ENCODE measurements around the gene GABRA1.
A peak's percentile ranks its signal among the peaks of the same experiment; 100 is the strongest.

DNA sequence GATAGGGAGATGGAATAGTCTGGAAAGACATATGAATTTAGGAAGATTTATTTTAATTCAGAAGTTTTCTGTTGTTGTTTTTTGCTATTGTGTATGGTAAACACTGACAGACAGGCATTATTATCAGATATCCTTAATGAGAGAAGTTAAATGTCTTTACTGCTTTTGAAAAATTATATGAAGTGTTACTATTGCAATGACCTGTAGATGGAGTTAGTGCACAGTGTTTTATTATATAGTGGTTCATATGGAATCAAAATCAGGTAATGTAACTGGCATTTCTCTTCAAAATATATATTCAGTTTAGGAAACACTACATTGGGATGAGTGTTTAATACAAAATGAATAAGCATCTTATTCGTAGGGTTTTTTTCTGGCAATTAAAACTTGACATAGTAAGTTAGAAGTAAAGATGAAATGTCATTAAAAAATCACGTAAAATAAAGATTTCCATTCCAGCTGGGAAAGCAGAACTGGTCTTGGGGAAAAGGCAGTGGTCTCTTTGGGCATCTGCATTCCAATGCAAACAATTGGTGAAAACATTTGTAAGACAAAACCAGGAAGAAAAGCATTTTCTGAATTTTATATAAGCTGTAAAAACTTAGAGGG is 3.9 kb downstream of the GABRA1 start:
- TF ChIP-seq, protein P1, sequence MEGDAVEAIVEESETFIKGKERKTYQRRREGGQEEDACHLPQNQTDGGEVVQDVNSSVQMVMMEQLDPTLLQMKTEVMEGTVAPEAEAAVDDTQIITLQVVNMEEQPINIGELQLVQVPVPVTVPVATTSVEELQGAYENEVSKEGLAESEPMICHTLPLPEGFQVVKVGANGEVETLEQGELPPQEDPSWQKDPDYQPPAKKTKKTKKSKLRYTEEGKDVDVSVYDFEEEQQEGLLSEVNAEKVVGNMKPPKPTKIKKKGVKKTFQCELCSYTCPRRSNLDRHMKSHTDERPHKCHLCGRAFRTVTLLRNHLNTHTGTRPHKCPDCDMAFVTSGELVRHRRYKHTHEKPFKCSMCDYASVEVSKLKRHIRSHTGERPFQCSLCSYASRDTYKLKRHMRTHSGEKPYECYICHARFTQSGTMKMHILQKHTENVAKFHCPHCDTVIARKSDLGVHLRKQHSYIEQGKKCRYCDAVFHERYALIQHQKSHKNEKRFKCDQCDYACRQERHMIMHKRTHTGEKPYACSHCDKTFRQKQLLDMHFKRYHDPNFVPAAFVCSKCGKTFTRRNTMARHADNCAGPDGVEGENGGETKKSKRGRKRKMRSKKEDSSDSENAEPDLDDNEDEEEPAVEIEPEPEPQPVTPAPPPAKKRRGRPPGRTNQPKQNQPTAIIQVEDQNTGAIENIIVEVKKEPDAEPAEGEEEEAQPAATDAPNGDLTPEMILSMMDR (IDR thresholded peaks at IDR 0.05) = peak; percentile 76
- no peak for TF ChIP-seq ZFX (IDR thresholded peaks at IDR 0.05; ENCODE audit: borderline replicate concordance)
